HepG2 (cell line): Measurements from ENCODE around the gene DLG4. TPM values are rescaled to one million over a fixed set of nuclear protein-coding genes. Genes with fewer than 3 reads are reported as not detected.
A peak's percentile ranks its signal among the peaks of the same experiment; 100 is the strongest.

Experiments used
- ATAC-seq: fragments of 200-7000 bp; cut with Tn5 transposase; 3 replicates; pipeline ENCODE4 v1.9.1; 2020; ENCODE audit warnings: mild to moderate bottlenecking, moderate library complexity
- BruUV-seq: library from RNA; stranded (reverse); fragments of 400-500 nt; replicated peaks from 2 replicates; lab custom pipeline; 2021; lab: Mats Ljungman, UMichigan
- CTCF ChIA-PET: fragments of 300-600 bp; formaldehyde crosslinking; extraction: SDS; loops from one replicate; lab custom pipeline; 2021; ENCODE audit warnings: low total read pairs, inconsistent platforms, low intra/inter-chr PET ratio; lab: Yijun Ruan, JAX
- POLR2A ChIA-PET: fragments of 350-600 bp; sonication (Branson Sonifier 250); formaldehyde crosslinking; loops from one replicate; lab custom pipeline; 2020; ENCODE audit warnings: antibody characterized with exemption, inconsistent platforms; lab: Yijun Ruan, JAX
- DNase-seq: peaks from one replicate; pipeline ENCODE4 v3.0.0-alpha.2; 2015; ENCODE audit warnings: low spot score
- FAIRE-seq: peaks from 3 replicates; lab custom pipeline; 2011; peaks lifted over from hg19 to GRCh38; lab: Jason Lieb, UNC
- H2AFZ ChIP-seq: one replicate; pipeline ENCODE4 v1.6.1; 2011; ENCODE audit warnings: low read length, inconsistent platforms
- H3K27ac ChIP-seq: fragments of 300-600 bp; 3 replicates; pipeline ENCODE4 v1.8.0; 2011; ENCODE audit warnings: mixed run types, mild to moderate bottlenecking, mixed read lengths, low read length, inconsistent platforms; ENCODE audit not compliant: insufficient read depth; ENCODE audit errors: extremely low read length
- H3K27me3 ChIP-seq, 2 experiments: fragments of 200-600 bp in 1 of 2; 2 replicates in 1 of 2; 3 replicates in 1 of 2; pipeline versions ENCODE4 v1.6.0 to v1.8.0; 2011; ENCODE audit warnings: low read length in 2 of 2, mild to moderate bottlenecking in 2 of 2, moderate library complexity in 2 of 2, inconsistent platforms in 1 of 2; ENCODE audit not compliant: insufficient read depth in 2 of 2, control insufficient read depth in 1 of 2
- H3K36me3 ChIP-seq, 2 experiments: fragments of 200-600 bp in 1 of 2; replicated peaks in 1 of 2; 2 replicates in 1 of 2; 3 replicates in 1 of 2; pipeline versions ENCODE4 v1.5.1 to v1.8.0; 2011; ENCODE audit warnings: low read length in 2 of 2, inconsistent platforms in 1 of 2; ENCODE audit not compliant: insufficient read depth in 2 of 2, control insufficient read depth in 1 of 2
- H3K4me1 ChIP-seq: 2 replicates; pipeline ENCODE4 v1.5.1; 2012; ENCODE audit warnings: low read length, inconsistent platforms; ENCODE audit not compliant: insufficient read depth
- H3K4me2 ChIP-seq: 2 replicates; pipeline ENCODE4 v1.6.0; 2011; ENCODE audit warnings: low read depth, low read length, inconsistent platforms
- H3K4me3 ChIP-seq, 3 experiments: fragments of 200-600 bp in 1 of 3; sonication (generic), shearing (Covaris generic) in 1 of 3; replicated peaks in 1 of 3; 2 replicates each; pipeline ENCODE4 v1.5.1; 2011 to 2016; ENCODE audit warnings: low read length in 3 of 3, inconsistent platforms in 2 of 3, low read depth in 2 of 3, mild to moderate bottlenecking in 2 of 3, control low read depth in 1 of 3, mixed read lengths in 1 of 3; ENCODE audit not compliant: insufficient read depth in 1 of 3
- H3K79me2 ChIP-seq: one replicate; pipeline ENCODE4 v1.6.1; 2011; ENCODE audit warnings: low read length, inconsistent platforms; ENCODE audit not compliant: insufficient read depth
- H3K9ac ChIP-seq: 2 replicates; pipeline ENCODE4 v1.6.0; 2011; ENCODE audit warnings: mild to moderate bottlenecking, low read depth, low read length, inconsistent platforms; ENCODE audit not compliant: insufficient read depth
- H3K9me3 ChIP-seq: 2 replicates; pipeline ENCODE4 v1.5.1; 2012; ENCODE audit warnings: mild to moderate bottlenecking, low read length
- H4K20me1 ChIP-seq: 2 replicates; pipeline ENCODE4 v1.6.0; 2011; ENCODE audit warnings: inconsistent platforms, mild to moderate bottlenecking, low read length, moderate library complexity; ENCODE audit not compliant: insufficient read depth
- BHLHE40 ChIP-seq: IDR thresholded peaks from 2 replicates; pipeline ENCODE4 v1.6.1; 2011; ENCODE audit warnings: low read length, improper control_type of control experiment
- CHD4 ChIP-seq: fragments of 200-600 bp; sonication (generic); IDR thresholded peaks from 2 replicates; pipeline ENCODE4 v1.7.0; 2017; ENCODE audit warnings: mild to moderate bottlenecking, low read length, borderline replicate concordance
- E2F1 ChIP-seq: sonication (generic); formaldehyde crosslinking; IDR thresholded peaks from 2 replicates; pipeline ENCODE4 v1.5.0; 2020; ENCODE audit warnings: missing genetic modification reagents
- FOXP1 ChIP-seq, 2 experiments: fragments of 450-650 bp in 1 of 2; IDR thresholded peaks; 2 replicates each; pipeline ENCODE4 v1.6.1; 2017 to 2018; ENCODE audit warnings: antibody characterized with exemption in 1 of 2
- HDAC1 ChIP-seq: sonication (generic); formaldehyde crosslinking; IDR thresholded peaks from 2 replicates; pipeline ENCODE4 v1.5.1; 2020; ENCODE audit warnings: mild to moderate bottlenecking, missing genetic modification reagents
- JUNB ChIP-seq: sonication (generic); formaldehyde crosslinking; IDR thresholded peaks from 2 replicates; pipeline ENCODE4 v1.8.0; 2022; ENCODE audit warnings: missing genetic modification reagents, mild to moderate bottlenecking, borderline replicate concordance
- KLF11 ChIP-seq: IDR thresholded peaks from 2 replicates; pipeline ENCODE4 v1.6.1; 2016; ENCODE audit warnings: missing compliant biosample characterization
- MTF1 ChIP-seq: sonication (generic); formaldehyde crosslinking; IDR thresholded peaks from 2 replicates; pipeline ENCODE4 v1.5.0; 2020; ENCODE audit warnings: missing genetic modification reagents
- POLR2A ChIP-seq, 2 experiments: IDR thresholded peaks; 2 replicates each; pipeline ENCODE4 v1.6.1; 2011; ENCODE audit warnings: low read depth in 2 of 2, low read length in 2 of 2, mild to moderate bottlenecking in 1 of 2, moderate library complexity in 1 of 2; ENCODE audit not compliant: insufficient read depth in 1 of 2
- REST ChIP-seq, 2 experiments: IDR thresholded peaks; 2 replicates each; pipeline ENCODE4 v1.6.1; 2011 to 2012; ENCODE audit warnings: low read length in 2 of 2, borderline replicate concordance in 1 of 2, low read depth in 1 of 2, mild to moderate bottlenecking in 1 of 2, moderate library complexity in 1 of 2
- TGIF2 ChIP-seq: IDR thresholded peaks from 2 replicates; pipeline ENCODE4 v1.6.1; 2016; ENCODE audit warnings: control low read depth, missing compliant biosample characterization
- TOPORS ChIP-seq: sonication (generic); formaldehyde crosslinking; IDR thresholded peaks from 2 replicates; pipeline ENCODE4 v1.8.0; 2023; ENCODE audit warnings: mild to moderate bottlenecking, missing genetic modification reagents
- ZNF224 ChIP-seq: sonication (generic); formaldehyde crosslinking; IDR thresholded peaks from 2 replicates; pipeline ENCODE4 v1.5.0; 2020; ENCODE audit warnings: mild to moderate bottlenecking, missing genetic modification reagents
- ZNF251 ChIP-seq: sonication (generic); formaldehyde crosslinking; IDR thresholded peaks from 2 replicates; pipeline ENCODE4 v1.9.0; 2021; ENCODE audit warnings: mild to moderate bottlenecking, missing genetic modification reagents
- ZNF260 ChIP-seq: sonication (generic); formaldehyde crosslinking; IDR thresholded peaks from 2 replicates; pipeline ENCODE4 v1.4.0; 2020; ENCODE audit warnings: missing genetic modification reagents, low read depth, mild to moderate bottlenecking, borderline replicate concordance
- ZNF383 ChIP-seq: sonication (generic); formaldehyde crosslinking; IDR thresholded peaks from 2 replicates; pipeline ENCODE4 v1.4.0; 2020; ENCODE audit warnings: missing genetic modification reagents, mild to moderate bottlenecking, borderline replicate concordance
- ZNF776 ChIP-seq: sonication (generic); formaldehyde crosslinking; IDR thresholded peaks from 2 replicates; pipeline ENCODE4 v1.4.0; 2020; ENCODE audit warnings: mild to moderate bottlenecking, missing genetic modification reagents
- WGBS: methylation state at CpG from one replicate; pipeline ENCODE4 v1.1.6; 2017; ENCODE audit warnings: low lambda C conversion rate; 5-methylcytosine and 5-hydroxymethylcytosine counted together
- in situ Hi-C: cut with HindIII; loops from 2 replicates; pipeline ENCODE4 v1.10.0; 2017; ENCODE audit warnings: low pct_unique_long_range_greater_than_20kb; ENCODE audit not compliant: extremely low pct_ligation_motif_present
- intact Hi-C: fragments of 100-400 bp; cut with micrococcal nuclease; formaldehyde crosslinking; loops from one replicate; pipeline ENCODE4 v1.10.0; 2022; ENCODE audit not compliant: unreplicated experiment
- polyA plus RNA-seq, 8 experiments: library from polyadenylated mRNA; depleted of rRNA in 3 of 8; stranded (reverse) in 7 of 8; unstranded in 1 of 8; fragments of >200 nt; fragmentation: Illumina TruSeq in 4 of 8; extraction: Trizol in 4 of 8; gene quantifications; 2 replicates each; pipeline versions ENCODE4 v1.2.1 to v1.2.3, GENCODE V29; 2011 to 2016; ENCODE audit warnings: low read depth in 4 of 8, missing spikeins in 1 of 8, mixed read lengths in 1 of 8; ENCODE audit not compliant: insufficient read depth in 1 of 8
- total RNA-seq, 5 experiments: library from RNA; depleted of rRNA; stranded (reverse); fragments of >200 nt; fragmentation: Illumina TruSeq; extraction: Trizol; gene quantifications; 2 replicates each; pipeline ENCODE4 v1.2.3, GENCODE V29; 2016; ENCODE audit warnings: low read depth in 1 of 5
- TF ChIP-seq, protein P1 (sequence below): sonication (generic); formaldehyde crosslinking; IDR thresholded peaks from 2 replicates; pipeline ENCODE4 v1.8.0; 2022; ENCODE audit warnings: mild to moderate bottlenecking, missing genetic modification reagents, moderate library complexity

DLG4 gene
- total and polyA plus RNA-seq, 2 of the 13 experiments (the other 11 are each of a cell fraction or from before 2014, with no cell fraction given) = 0.71 to 4.3 TPM

DNA sequence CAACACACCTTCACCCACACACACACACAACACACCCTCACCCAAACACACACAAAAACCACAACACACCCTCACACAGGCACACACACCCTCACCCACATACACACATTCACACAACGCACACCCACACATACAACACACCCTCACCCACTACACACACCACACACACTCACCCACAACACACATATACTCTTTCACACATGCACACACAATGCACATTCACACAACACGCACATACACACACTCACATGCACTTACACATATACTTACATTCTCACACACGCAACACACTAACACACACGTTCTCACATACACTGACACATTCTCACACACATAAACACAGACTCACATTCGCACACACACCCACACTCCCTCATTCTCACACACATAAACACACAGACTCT is 44.3 kb downstream of the DLG4 start (continued):
- TF ChIP-seq HDAC1 (CRISPR knock-in tag) = no peak
- TF ChIP-seq ZNF383 (CRISPR knock-in tag) = no peak

- H3K4me2 ChIP-seq = peak overlapping the region; percentile 92
- H3K9ac ChIP-seq = peak overlapping the region; percentile 96
- FAIRE-seq (peak; percentile 85), DNase-seq (no peak), ATAC-seq (no peak)
- peaks cover 39% of the 10 kb centered on the region for H4K20me1 ChIP-seq
- H3K4me1 ChIP-seq = peaks cover 53% of the 10 kb centered on the region
- intact Hi-C loops (loop anchor here (5.0 to 10.0 kb wide), 3 partner anchors 37 to 60 kb away; partner anchors contain the start of genes DVL2 and PHF23), in situ Hi-C loops (loop anchor here (5.0 kb wide), 1 partner anchor 43 kb away; the partner anchor contains the start of genes ACADVL and DLG4)
- no peaks in the 10 kb centered on the region for H3K9me3 ChIP-seq
- no peaks in the 10 kb centered on the region; a peak in 1 of 5 replicates for H3K27me3 ChIP-seq
- BruUV-seq = no TSS peak
- peak overlapping the region in 1 of 3 experiments; percentile 93; a peak in 2 of 6 replicates for H3K4me3 ChIP-seq
- H3K27ac ChIP-seq = peak overlapping the region; percentile 60
- 94% methylated on average over 7 of the region's 7 CpGs for WGBS
- H2AFZ ChIP-seq = no peak overlapping the region
- H3K36me3 ChIP-seq = peaks cover 17 to 42% of the 10 kb centered on the region in 2 experiments
- POLR2A ChIA-PET = interaction anchor here (0.9 kb wide), 1 partner anchor 122 kb away, joined by 5 read pairs; no protein-coding TSS in a partner anchor
- CTCF ChIA-PET = no interaction called here
- peaks cover 49% of the 10 kb centered on the region for H3K79me2 ChIP-seq
- TF ChIP-seq REST (IDR thresholded peaks at IDR 0.05; ENCODE audit: borderline replicate concordance in 1 of 2, low read depth in 1 of 2, low read length in 2 of 2) = no peak
- no peak for TF ChIP-seq JUNB (CRISPR knock-in tag)
- no peak for TF ChIP-seq TOPORS (CRISPR knock-in tag)
- TF ChIP-seq MTF1 (CRISPR knock-in tag) = no peak
- no peak for TF ChIP-seq KLF11 (CRISPR knock-in tag)
- TF ChIP-seq TGIF2 (CRISPR knock-in tag) = no peak
- TF ChIP-seq CHD4 = peak; percentile 66; the same call in 1 of the 2 replicates
- TF ChIP-seq FOXP1 (IDR thresholded peaks at IDR 0.05) = 0 out of 2 replicates have a peak, but pooled peaks have one; percentile 3
- no peak for TF ChIP-seq FOXP1 (CRISPR knock-in tag; IDR thresholded peaks at IDR 0.05)
- TF ChIP-seq ZNF776 (CRISPR knock-in tag) = no peak
- no peak for TF ChIP-seq ZNF224 (CRISPR knock-in tag)
- no peak; a peak in 3 of 4 replicates for TF ChIP-seq POLR2A (IDR thresholded peaks at IDR 0.05; ENCODE audit: insufficient read depth in 1 of 2, low read depth in 2 of 2, low read length in 2 of 2)
- no peak for TF ChIP-seq ZNF260 (CRISPR knock-in tag)
- TF ChIP-seq E2F1 (CRISPR knock-in tag) = no peak
- no peak for TF ChIP-seq BHLHE40
- no peak for TF ChIP-seq ZNF251 (CRISPR knock-in tag)
- TF ChIP-seq, protein P1, sequence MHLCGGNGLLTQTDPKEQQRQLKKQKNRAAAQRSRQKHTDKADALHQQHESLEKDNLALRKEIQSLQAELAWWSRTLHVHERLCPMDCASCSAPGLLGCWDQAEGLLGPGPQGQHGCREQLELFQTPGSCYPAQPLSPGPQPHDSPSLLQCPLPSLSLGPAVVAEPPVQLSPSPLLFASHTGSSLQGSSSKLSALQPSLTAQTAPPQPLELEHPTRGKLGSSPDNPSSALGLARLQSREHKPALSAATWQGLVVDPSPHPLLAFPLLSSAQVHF (CRISPR knock-in tag) = no peak
Measured at GRCh38 chr17:7174603-7175326, 44.9 kb downstream of the DLG4 start.
